B cell (primary cell): ENCODE results near the gene TNRC6C. TPM values are rescaled to one million over a fixed set of nuclear protein-coding genes. Genes with fewer than 3 reads are reported as not detected.

ENCODE experiments used
- ATAC-seq: fragments of 200-7000 bp; cut with Tn5 transposase; one replicate; pipeline ENCODE4 v1.10.0; 2021; ENCODE audit warnings: low read depth, mild to moderate bottlenecking, moderate number of reproducible peaks, moderate library complexity
- CTCF ChIA-PET: fragments of 350-600 bp; sonication (Branson Sonifier 250); formaldehyde crosslinking; loops from one replicate; lab custom pipeline; 2021; ENCODE audit warnings: antibody characterized with exemption, inconsistent platforms; lab: Charles Lee
- POLR2A ChIA-PET: fragments of 350-600 bp; sonication (Branson Sonifier 250); formaldehyde crosslinking; loops from one replicate; lab custom pipeline; 2021; ENCODE audit warnings: antibody characterized with exemption; lab: Charles Lee
- DNase-seq: peaks from one replicate; pipeline ENCODE4 v3.0.0; 2013
- H2AFZ ChIP-seq: 2 replicates; pipeline ENCODE4 v1.6.1; 2012; ENCODE audit warnings: mild to moderate bottlenecking, low read depth, low read length; ENCODE audit not compliant: insufficient read depth, poor library complexity, severe bottlenecking
- H3K27ac ChIP-seq, 2 donors: 1 replicate in 1 of 2; 2 replicates in 1 of 2; pipeline ENCODE4 v1.5.1; 2012 to 2013; ENCODE audit warnings: low read length in 2 of 2, mild to moderate bottlenecking in 2 of 2, moderate library complexity in 1 of 2
- H3K27me3 ChIP-seq, 4 experiments: fragments of 200-600 bp in 1 of 4; sonication (generic) in 1 of 4; replicated peaks in 1 of 4; 1 replicate in 2 of 4; 2 replicates in 2 of 4; pipeline versions ENCODE4 v1.6.1 to v1.7.0; 2013 to 2016; ENCODE audit warnings: low read length in 3 of 4, mild to moderate bottlenecking in 2 of 4, mixed read lengths in 1 of 4, moderate library complexity in 1 of 4; ENCODE audit not compliant: insufficient read depth in 4 of 4, control insufficient read depth in 3 of 4; ENCODE audit errors: control extremely low read depth in 1 of 4
- H3K36me3 ChIP-seq, 2 experiments: replicated peaks in 1 of 2; 1 replicate in 1 of 2; 2 replicates in 1 of 2; pipeline versions ENCODE4 v1.6.1 to v1.7.1; 2013; ENCODE audit warnings: low read length in 1 of 2; ENCODE audit not compliant: insufficient read depth in 2 of 2, control insufficient read depth in 1 of 2; ENCODE audit errors: control extremely low read depth in 1 of 2, extremely low read depth in 1 of 2
- H3K4me1 ChIP-seq, 2 donors: fragments of 200-600 bp in 1 of 2; sonication (generic) in 1 of 2; 1 replicate in 1 of 2; 2 replicates in 1 of 2; pipeline versions ENCODE4 v1.5.1 to v1.6.1; 2013 to 2017; ENCODE audit warnings: low read length in 2 of 2; ENCODE audit not compliant: control insufficient read depth in 2 of 2, insufficient read depth in 2 of 2
- H3K4me2 ChIP-seq: replicated peaks from 2 replicates; pipeline ENCODE3; 2012; ENCODE audit warnings: mild to moderate bottlenecking, low read depth, low read length; ENCODE audit not compliant: poor library complexity, severe bottlenecking
- H3K4me3 ChIP-seq, 5 experiments: fragments of 200-600 bp in 1 of 5; sonication (generic) in 1 of 5; 1 replicate in 3 of 5; 2 replicates in 2 of 5; pipeline versions ENCODE4 v1.5.1 to v1.7.0; 2011 to 2016; ENCODE audit warnings: low read length in 4 of 5, mild to moderate bottlenecking in 4 of 5, low read depth in 2 of 5, control low read depth in 1 of 5, moderate library complexity in 1 of 5; ENCODE audit not compliant: insufficient read depth in 1 of 5; ENCODE audit errors: control extremely low read depth in 1 of 5, extremely low read depth in 1 of 5
- H3K79me2 ChIP-seq: fragments of 200-600 bp; sonication (generic); one replicate; pipeline ENCODE4 v1.6.0; 2016; ENCODE audit warnings: low read length; ENCODE audit not compliant: control insufficient read depth, insufficient read depth
- H3K9ac ChIP-seq: fragments of 200-600 bp; sonication (generic); 2 replicates; pipeline ENCODE4 v1.6.1; 2017; ENCODE audit warnings: mild to moderate bottlenecking, low read length, moderate library complexity
- H3K9me3 ChIP-seq, 3 donors: one replicate each; pipeline versions ENCODE4 v1.6.1 to v1.7.1; 2013; ENCODE audit warnings: low read length in 2 of 3; ENCODE audit not compliant: control insufficient read depth in 2 of 3, insufficient read depth in 1 of 3; ENCODE audit errors: control extremely low read depth in 1 of 3
- H4K20me1 ChIP-seq: 2 replicates; pipeline ENCODE4 v1.6.0; 2012; ENCODE audit warnings: mild to moderate bottlenecking, low read length; ENCODE audit not compliant: insufficient read depth, control insufficient read depth, poor library complexity, severe bottlenecking
- H3K27ac Mint-ChIP-seq: one replicate; pipeline ENCODE4 v1.8.0; 2021; ENCODE audit warnings: mixed read lengths
- H3K27me3 Mint-ChIP-seq: one replicate; pipeline ENCODE4 v1.8.0; 2021; ENCODE audit warnings: mixed read lengths
- H3K4me1 Mint-ChIP-seq: one replicate; pipeline ENCODE4 v1.8.0; 2021; ENCODE audit warnings: mixed read lengths
- H3K4me3 Mint-ChIP-seq: one replicate; pipeline ENCODE4 v1.8.0; 2021; ENCODE audit warnings: mixed read lengths
- H3K9me3 Mint-ChIP-seq: one replicate; pipeline ENCODE4 v1.8.0; 2022; ENCODE audit warnings: mixed read lengths; ENCODE audit not compliant: insufficient read depth
- EZH2 ChIP-seq: IDR thresholded peaks from 2 replicates; pipeline ENCODE4 v1.6.1; 2012; ENCODE audit warnings: borderline replicate concordance, low read depth, mild to moderate bottlenecking, moderate library complexity, low read length; ENCODE audit not compliant: insufficient read depth, poor library complexity, severe bottlenecking
- WGBS: methylation state at CpG from one replicate; pipeline ENCODE4 v1.1.5; 2013; ENCODE audit warnings: missing lambda C conversion rate; ENCODE audit not compliant: insufficient coverage; 5-methylcytosine and 5-hydroxymethylcytosine counted together
- intact Hi-C: fragments of 100-400 bp; cut with micrococcal nuclease; formaldehyde crosslinking; loops from one replicate; pipeline ENCODE4 v1.10.0; 2022
- polyA plus RNA-seq: library from polyadenylated mRNA; depleted of rRNA; stranded (reverse); fragments of >200 nt; gene quantifications from 2 replicates; pipeline ENCODE4 v1.2.3, GENCODE V29; 2012
- total RNA-seq, 2 donors: library from RNA; stranded (reverse); fragments of 120-200 nt in 1 of 2; gene quantifications; 1 replicate in 1 of 2; 2 replicates in 1 of 2; pipeline versions ENCODE4 v1.2.3 to v1.2.4, GENCODE V29; 2013 to 2022
- TF ChIP-seq, protein P1 (sequence below): fragments of 200-600 bp; IDR thresholded peaks from one replicate; pipeline ENCODE4 v1.8.0; 2022; ENCODE audit warnings: antibody characterized with exemption, mild to moderate bottlenecking

TNRC6C gene
- total and polyA plus RNA-seq, 2 donors (not counting 1 experiment from before 2014, with no cell fraction given) = 3.9 to 63.8 TPM

DNA sequence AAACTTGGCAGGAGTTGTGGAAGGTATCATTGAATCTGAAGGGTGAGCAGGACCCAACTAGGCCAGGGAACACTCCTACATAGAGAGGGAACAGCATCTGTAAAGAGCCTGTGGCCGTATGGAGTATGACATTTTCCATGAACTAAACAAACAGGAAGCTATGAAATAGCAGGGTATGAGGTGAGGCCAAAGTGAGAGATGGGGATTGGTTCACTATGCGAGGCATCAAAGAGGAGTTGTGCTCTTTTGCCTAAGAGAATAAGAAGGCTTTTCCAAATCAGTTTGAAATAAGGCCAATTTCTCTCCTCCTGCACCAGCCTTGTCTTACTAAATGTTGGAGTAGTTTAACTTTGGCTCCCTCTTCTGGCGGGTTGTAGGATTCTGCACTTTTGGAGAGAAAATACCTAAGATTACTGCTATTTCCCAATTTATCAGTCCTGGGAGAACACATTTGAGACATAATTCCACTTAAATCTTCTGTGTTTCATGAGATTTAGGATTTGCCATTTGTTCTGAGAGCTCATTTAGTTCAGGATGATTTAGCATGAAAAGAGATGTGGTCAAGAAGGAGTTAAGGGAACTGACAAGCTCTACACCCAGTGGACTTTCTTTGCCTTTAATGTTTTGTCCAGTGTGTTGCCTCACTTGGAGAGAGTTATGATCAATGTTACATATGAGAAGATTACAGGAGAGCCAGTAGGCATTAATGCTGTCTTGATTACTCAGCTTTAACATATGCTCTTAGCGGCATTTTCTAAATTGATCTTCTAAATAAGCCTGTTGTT, 55.4 kb downstream of the TNRC6C start:
- CTCF ChIA-PET = interaction anchor here (0.5 to 10.6 kb wide), 60 partner anchors 9 to 1109 kb away, joined by 3 to 199 read pairs (median 4); partner anchors contain the start of gene TNRC6C
- no peak overlapping the region for H3K27ac Mint-ChIP-seq
- WGBS = 60% methylated on average over 1 of the region's 4 CpGs

More for the DNA sequence above, 55.4 kb downstream of the TNRC6C start:
- no peaks in the 10 kb centered on the region for H3K79me2 ChIP-seq
- H3K9me3 Mint-ChIP-seq = no peaks in the 10 kb centered on the region
- H3K4me1 ChIP-seq = no peaks in the 10 kb centered on the region
- peaks cover 4% of the 10 kb centered on the region in 2 experiments for H3K36me3 ChIP-seq
- no peak overlapping the region for H3K4me2 ChIP-seq
- H3K9me3 ChIP-seq = no peaks in the 10 kb centered on the region
- POLR2A ChIA-PET = interaction anchor here (0.6 to 1.1 kb wide), 4 partner anchors 56 to 573 kb away, joined by 3 to 9 read pairs (median 4); partner anchors contain the start of gene TNRC6C
- no peak overlapping the region for H3K9ac ChIP-seq
- H3K4me3 ChIP-seq = no peak overlapping the region
- no peak for TF ChIP-seq EZH2
- TF ChIP-seq, protein P1, sequence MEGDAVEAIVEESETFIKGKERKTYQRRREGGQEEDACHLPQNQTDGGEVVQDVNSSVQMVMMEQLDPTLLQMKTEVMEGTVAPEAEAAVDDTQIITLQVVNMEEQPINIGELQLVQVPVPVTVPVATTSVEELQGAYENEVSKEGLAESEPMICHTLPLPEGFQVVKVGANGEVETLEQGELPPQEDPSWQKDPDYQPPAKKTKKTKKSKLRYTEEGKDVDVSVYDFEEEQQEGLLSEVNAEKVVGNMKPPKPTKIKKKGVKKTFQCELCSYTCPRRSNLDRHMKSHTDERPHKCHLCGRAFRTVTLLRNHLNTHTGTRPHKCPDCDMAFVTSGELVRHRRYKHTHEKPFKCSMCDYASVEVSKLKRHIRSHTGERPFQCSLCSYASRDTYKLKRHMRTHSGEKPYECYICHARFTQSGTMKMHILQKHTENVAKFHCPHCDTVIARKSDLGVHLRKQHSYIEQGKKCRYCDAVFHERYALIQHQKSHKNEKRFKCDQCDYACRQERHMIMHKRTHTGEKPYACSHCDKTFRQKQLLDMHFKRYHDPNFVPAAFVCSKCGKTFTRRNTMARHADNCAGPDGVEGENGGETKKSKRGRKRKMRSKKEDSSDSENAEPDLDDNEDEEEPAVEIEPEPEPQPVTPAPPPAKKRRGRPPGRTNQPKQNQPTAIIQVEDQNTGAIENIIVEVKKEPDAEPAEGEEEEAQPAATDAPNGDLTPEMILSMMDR = peak; percentile 91
- peaks cover 18% of the 10 kb centered on the region for H4K20me1 ChIP-seq
- H3K27me3 ChIP-seq = no peaks in the 10 kb centered on the region
- no peak overlapping the region for H3K27ac ChIP-seq
- peak; percentile 80 for DNase-seq
- peak; percentile 56 for ATAC-seq
- no peak overlapping the region for H3K4me3 Mint-ChIP-seq
- intact Hi-C loops = loop anchor here (1.0 to 5.0 kb wide), 4 partner anchors 57 to 683 kb away; partner anchors contain the start of gene TNRC6C
- peaks cover 7% of the 10 kb centered on the region for H3K4me1 Mint-ChIP-seq
- no peaks in the 10 kb centered on the region for H3K27me3 Mint-ChIP-seq
- no peak overlapping the region for H2AFZ ChIP-seq
